Breast epithelium (tissue), 3 donors: Measurements from ENCODE around the gene TTBK1.

Experiments used
- POLR2A ChIP-seq: fragments of 450-650 bp; IDR thresholded peaks from one replicate; pipeline ENCODE4 v1.6.1; 2016; ENCODE audit warnings: antibody characterized with exemption, mild to moderate bottlenecking, moderate library complexity
- POLR2AphosphoS5 ChIP-seq, 3 donors: sonication (generic); formaldehyde crosslinking; IDR thresholded peaks; one replicate each; pipeline ENCODE4 v1.6.1; 2017; ENCODE audit warnings: antibody characterized with exemption in 3 of 3
- TF ChIP-seq, protein P1 (sequence below), 3 donors: fragments of 450-650 bp; IDR thresholded peaks; one replicate each; pipeline ENCODE4 v1.5.1; 2016 to 2017; ENCODE audit warnings: antibody characterized with exemption in 3 of 3, mild to moderate bottlenecking in 3 of 3, moderate library complexity in 3 of 3

DNA sequence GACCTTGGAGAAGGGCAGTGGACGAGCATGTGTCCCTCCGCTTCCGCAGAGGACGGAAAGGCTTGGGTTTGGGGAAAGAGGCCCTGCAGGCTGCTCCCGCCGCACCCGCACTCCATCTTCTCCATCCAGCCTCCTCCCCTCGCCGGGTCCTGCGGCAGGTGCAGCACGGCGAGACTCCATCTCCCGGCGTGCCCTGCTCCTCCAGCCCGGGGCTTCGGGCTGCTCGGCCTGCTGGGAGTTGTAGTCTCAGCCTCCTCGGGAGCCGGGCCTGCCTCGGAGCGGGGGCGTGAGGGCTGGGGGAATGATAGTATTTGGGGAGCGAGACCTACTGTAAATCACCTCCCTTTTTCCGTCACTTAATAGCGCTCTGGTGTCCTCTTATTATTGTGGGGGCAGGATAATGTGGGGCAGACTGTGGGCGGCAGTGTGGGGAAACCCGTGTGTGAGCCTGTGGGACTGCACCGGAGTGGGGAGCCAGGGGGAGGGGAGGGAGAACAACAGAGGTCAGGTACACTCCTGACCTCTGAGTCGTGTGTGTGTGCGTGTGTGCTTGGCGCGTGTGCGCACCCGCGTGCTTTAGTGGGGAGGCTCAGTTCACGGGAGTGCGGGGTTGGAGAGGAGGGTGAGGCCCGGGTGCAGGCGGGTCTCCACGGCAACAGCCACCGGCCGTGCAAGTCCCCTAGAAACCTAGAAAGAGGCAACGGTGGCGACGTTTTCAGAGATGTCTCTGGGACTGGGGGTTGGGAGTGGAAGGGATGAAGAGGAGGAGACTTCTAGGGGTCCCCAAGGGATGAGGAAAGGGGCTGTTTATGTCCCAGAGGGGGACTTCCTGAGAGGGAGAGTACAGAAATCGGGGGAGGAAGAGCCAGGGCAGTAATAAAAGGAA lies 4.1 kb downstream of the TTBK1 start:
- no peak for TF ChIP-seq POLR2A
- TF ChIP-seq, protein P1, sequence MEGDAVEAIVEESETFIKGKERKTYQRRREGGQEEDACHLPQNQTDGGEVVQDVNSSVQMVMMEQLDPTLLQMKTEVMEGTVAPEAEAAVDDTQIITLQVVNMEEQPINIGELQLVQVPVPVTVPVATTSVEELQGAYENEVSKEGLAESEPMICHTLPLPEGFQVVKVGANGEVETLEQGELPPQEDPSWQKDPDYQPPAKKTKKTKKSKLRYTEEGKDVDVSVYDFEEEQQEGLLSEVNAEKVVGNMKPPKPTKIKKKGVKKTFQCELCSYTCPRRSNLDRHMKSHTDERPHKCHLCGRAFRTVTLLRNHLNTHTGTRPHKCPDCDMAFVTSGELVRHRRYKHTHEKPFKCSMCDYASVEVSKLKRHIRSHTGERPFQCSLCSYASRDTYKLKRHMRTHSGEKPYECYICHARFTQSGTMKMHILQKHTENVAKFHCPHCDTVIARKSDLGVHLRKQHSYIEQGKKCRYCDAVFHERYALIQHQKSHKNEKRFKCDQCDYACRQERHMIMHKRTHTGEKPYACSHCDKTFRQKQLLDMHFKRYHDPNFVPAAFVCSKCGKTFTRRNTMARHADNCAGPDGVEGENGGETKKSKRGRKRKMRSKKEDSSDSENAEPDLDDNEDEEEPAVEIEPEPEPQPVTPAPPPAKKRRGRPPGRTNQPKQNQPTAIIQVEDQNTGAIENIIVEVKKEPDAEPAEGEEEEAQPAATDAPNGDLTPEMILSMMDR (IDR thresholded peaks at IDR 0.05), result no peak
- no peak for TF ChIP-seq POLR2AphosphoS5 (IDR thresholded peaks at IDR 0.05)
